ENCODE results near the gene PHETA1. TPM values are rescaled to one million over a fixed set of nuclear protein-coding genes. Genes with fewer than 3 reads are reported as not detected.
A peak's percentile ranks its signal among the peaks of the same experiment; 100 is the strongest.

The PHETA1 gene
- total and polyA plus RNA-seq, 2 donors (not counting 3 experiments of a cell fraction or from before 2014, with no cell fraction given) = 10.6 to 20.0 TPM

- Histone ChIP-seq H3K9me1 (replicated peaks; ENCODE audit: control insufficient read depth, extremely low read depth, insufficient read depth, low read length) (no peaks in the 10 kb centered on the region), H3K4me2 (ENCODE audit: insufficient read depth, low read length) (peak overlapping the region; percentile 4), H3K27ac (ENCODE audit: insufficient read depth, low read depth, low read length) (peak overlapping the region; percentile 87), H3K4me3 (replicated peaks in 1 of 3; ENCODE audit: insufficient read depth in 1 of 3, low read depth in 1 of 3, low read length in 3 of 3) (no peak overlapping the region), H3K4me1 (ENCODE audit: control insufficient read depth, extremely low read depth, insufficient read depth, low read length) (peaks cover 71% of the 10 kb centered on the region), H2AFZ (ENCODE audit: low read depth, low read length) (no peak overlapping the region), H4K20me1 (replicated peaks; ENCODE audit: control insufficient read depth, extremely low read depth, insufficient read depth, low read length) (peaks cover 3% of the 10 kb centered on the region), H3K36me3 (ENCODE audit: control insufficient read depth in 2 of 2, extremely low read depth in 1 of 2, insufficient read depth in 2 of 2, low read length in 2 of 2) (peaks cover 0 to 3% of the 10 kb centered on the region in 2 experiments), H3K79me2 (ENCODE audit: control insufficient read depth, insufficient read depth, low read length) (peaks cover 98% of the 10 kb centered on the region), H3K9me3 (replicated peaks; ENCODE audit: control insufficient read depth, insufficient read depth, low read length) (no peaks in the 10 kb centered on the region), H3K27me3 (ENCODE audit: control insufficient read depth in 2 of 2, insufficient read depth in 2 of 2, low read length in 2 of 2) (no peaks in the 10 kb centered on the region), H3K9ac (replicated peaks; ENCODE audit: extremely low read depth, insufficient read depth, low read length) (peak overlapping the region; percentile 4)
- DNase-seq (ENCODE audit: low read depth, low spot score) = peak; percentile 51
- intact Hi-C loops (cut with micrococcal nuclease) (no loop called here), dilution Hi-C loops (cut with MboI; ENCODE audit: extremely low pct_ligation_motif_present, low sequenced_read_pairs) (no loop called here)
- TF ChIP-seq JUN (IDR thresholded peaks at IDR 0.05; ENCODE audit: borderline replicate concordance, insufficient read depth, insufficient read length, low read depth) (no peak), POLR2AphosphoS5 (IDR thresholded peaks at IDR 0.05; ENCODE audit: insufficient read depth, low read depth, low read length) (peak; percentile 5), FOS (IDR thresholded peaks at IDR 0.05; ENCODE audit: borderline replicate concordance, insufficient read depth, low read length) (no peak), EZH2 (IDR thresholded peaks at IDR 0.05; ENCODE audit: borderline replicate concordance, low read depth, low read length, severe bottlenecking) (no peak), MYC (IDR thresholded peaks at IDR 0.05; ENCODE audit: low read depth, low read length) (no peak)
- POLR2A ChIA-PET = interaction anchor here (0.9 to 1.2 kb wide), 3 partner anchors 9 to 39 kb away, joined by 3 to 7 read pairs (median 3); no protein-coding TSS in a partner anchor
- CTCF ChIA-PET = interaction anchor here (0.7 to 7.7 kb wide), 10 partner anchors 9 to 81 kb away, joined by 3 to 101 read pairs (median 5); no protein-coding TSS in a partner anchor
- FAIRE-seq = peak; percentile 42
- BruUV-seq (replicated peaks) = no TSS peak
These were observed 43.3 kb upstream of the PHETA1 start for GRCh38 chr12:111412007-111412829.

Data from endothelial cell of umbilical vein (primary cell).